ENCODE results near the gene SYT1. TPM values are rescaled to one million over a fixed set of nuclear protein-coding genes. Genes with fewer than 3 reads are reported as not detected.

Gene SYT1
- total RNA-seq, 2 donors from 2014 or later: 6.1 to 11.5 TPM

GRCh38 chr12:79115743-79116142 is 251.2 kb downstream of the SYT1 start:
- Histone ChIP-seq H3K36me3 (no peaks in the 10 kb centered on the region), H3K4me1 (replicated peaks) (no peaks in the 10 kb centered on the region), H3K4me3 (no peak overlapping the region), H3K27me3 (replicated peaks; ENCODE audit: insufficient read depth) (no peaks in the 10 kb centered on the region), H3K9me3 (no peaks in the 10 kb centered on the region), H3K27ac (no peak overlapping the region)
- intact Hi-C loops (cut with DNase I): no loop called here
- TF ChIP-seq POLR2A (IDR thresholded peaks at IDR 0.05) (no peak), CTCF (IDR thresholded peaks at IDR 0.05) (no peak), POLR2AphosphoS5 (IDR thresholded peaks at IDR 0.05) (no peak)
- DNase-seq (ENCODE audit: low spot score): no peak

GRCh38 chr12:79119796-79120195 is 255.2 kb downstream of the SYT1 start:
- Histone ChIP-seq H3K27me3 (replicated peaks; ENCODE audit: insufficient read depth) (no peaks in the 10 kb centered on the region), H3K4me3 (no peak overlapping the region), H3K27ac (no peak overlapping the region), H3K36me3 (no peaks in the 10 kb centered on the region), H3K4me1 (replicated peaks) (no peaks in the 10 kb centered on the region), H3K9me3 (no peaks in the 10 kb centered on the region)
- intact Hi-C loops (cut with DNase I): no loop called here
- WGBS: 97% methylated on average over 4 of the region's 4 CpGs
- DNase-seq (ENCODE audit: low spot score): no peak
- TF ChIP-seq POLR2A (IDR thresholded peaks at IDR 0.05): no peak
- no peak for TF ChIP-seq CTCF (IDR thresholded peaks at IDR 0.05)
- TF ChIP-seq POLR2AphosphoS5 (IDR thresholded peaks at IDR 0.05): no peak

GRCh38 chr12:79121486-79121885 is 256.9 kb downstream of the SYT1 start:
- DNase-seq (ENCODE audit: low spot score): no peak

GRCh38 chr12:79124385-79124784 is 259.8 kb downstream of the SYT1 start:
- no peaks in the 10 kb centered on the region for H3K36me3 ChIP-seq
- no peaks in the 10 kb centered on the region for H3K4me1 ChIP-seq (replicated peaks)
- no peaks in the 10 kb centered on the region for H3K9me3 ChIP-seq
- no peak overlapping the region for H3K27ac ChIP-seq
- no peak for TF ChIP-seq CTCF (IDR thresholded peaks at IDR 0.05)
- no peak for TF ChIP-seq POLR2A (IDR thresholded peaks at IDR 0.05)
- no peak for DNase-seq (ENCODE audit: low spot score)
- no peaks in the 10 kb centered on the region for H3K27me3 ChIP-seq (replicated peaks; ENCODE audit: insufficient read depth)
- WGBS: 98% methylated on average over 5 of the region's 5 CpGs
- H3K4me3 ChIP-seq: no peak overlapping the region
- intact Hi-C loops (cut with DNase I): no loop called here

More at GRCh38 chr12:79121486-79121885, 256.9 kb downstream of the SYT1 start:
- no peaks in the 10 kb centered on the region for H3K4me1 ChIP-seq (replicated peaks)
- TF ChIP-seq POLR2A (IDR thresholded peaks at IDR 0.05) (no peak), POLR2AphosphoS5 (IDR thresholded peaks at IDR 0.05) (no peak), CTCF (IDR thresholded peaks at IDR 0.05) (no peak)
- 90% methylated on average over 3 of the region's 3 CpGs for WGBS
- no peak overlapping the region for H3K4me3 ChIP-seq
- H3K36me3 ChIP-seq: no peaks in the 10 kb centered on the region
- no peak overlapping the region for H3K27ac ChIP-seq
- intact Hi-C loops (cut with DNase I): no loop called here
- no peaks in the 10 kb centered on the region for H3K9me3 ChIP-seq
- H3K27me3 ChIP-seq (replicated peaks; ENCODE audit: insufficient read depth): no peaks in the 10 kb centered on the region

GRCh38 chr12:79125358-79125757 is 260.8 kb downstream of the SYT1 start:
- Histone ChIP-seq H3K27ac (no peak overlapping the region), H3K27me3 (replicated peaks; ENCODE audit: insufficient read depth) (no peaks in the 10 kb centered on the region), H3K9me3 (no peaks in the 10 kb centered on the region), H3K4me3 (no peak overlapping the region), H3K4me1 (replicated peaks) (no peaks in the 10 kb centered on the region), H3K36me3 (no peaks in the 10 kb centered on the region)
- no peak for DNase-seq (ENCODE audit: low spot score)
- TF ChIP-seq POLR2AphosphoS5 (IDR thresholded peaks at IDR 0.05) (no peak), CTCF (IDR thresholded peaks at IDR 0.05) (no peak), POLR2A (IDR thresholded peaks at IDR 0.05) (no peak)
- 78% methylated on average over 2 of the region's 2 CpGs for WGBS
- intact Hi-C loops (cut with DNase I): no loop called here

Measured in prostate gland (tissue), 2 donors.